ENCODE measurements around the gene MYL11. TPM values are rescaled to one million over a fixed set of nuclear protein-coding genes. Genes with fewer than 3 reads are reported as not detected.

The MYL11 gene
- total RNA-seq, 1 experiment from 2014 or later: not detected

DNA sequence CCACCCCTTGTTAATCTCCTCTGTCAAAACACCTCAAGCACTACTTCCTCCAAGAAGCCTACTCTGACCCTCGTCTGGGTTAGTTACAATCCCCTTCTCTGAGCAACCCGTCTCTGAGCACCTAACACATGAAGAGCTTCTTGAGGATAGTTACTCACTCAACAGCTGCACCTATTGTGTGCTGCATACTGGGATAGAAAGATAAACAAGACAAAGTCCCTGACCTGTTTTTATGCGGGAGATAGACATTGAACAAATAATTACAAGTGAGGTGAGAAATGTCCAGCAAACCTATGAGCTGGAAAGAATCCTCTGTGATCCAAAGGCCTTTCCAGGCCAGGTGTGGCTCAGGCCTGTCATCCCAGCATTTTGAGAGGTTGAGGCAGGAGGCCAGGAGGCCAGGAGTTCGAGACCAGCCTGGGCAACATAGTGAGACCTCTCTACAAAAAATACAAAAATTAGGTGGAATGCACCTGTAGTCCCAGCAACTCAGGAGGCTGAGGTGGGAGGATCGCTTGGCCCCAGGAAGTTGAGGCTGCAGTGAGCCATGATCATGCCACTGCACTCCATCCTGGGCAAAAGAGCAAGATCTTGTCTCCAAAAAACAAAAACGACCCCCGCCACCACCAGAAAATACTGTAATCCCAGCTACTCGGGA, 27.3 kb downstream of the MYL11 start:
- ATAC-seq (no peak), DNase-seq (ENCODE audit: low read depth, low spot score) (no peak)
- no TSS peak for BruUV-seq (replicated peaks)
- ChIA-PET CTCF (no interaction called here), POLR2A (interaction anchor here (0.7 kb wide), 1 partner anchor 19 kb away, joined by 3 read pairs; no protein-coding TSS in a partner anchor)
- H3K9me3 ChIP-seq (ENCODE audit: control insufficient read depth, insufficient read depth, low read depth, low read length): no peaks in the 10 kb centered on the region
- intact Hi-C loops (cut with micrococcal nuclease; ENCODE audit: unreplicated experiment) (no loop called here), in situ Hi-C loops (cut with HindIII; ENCODE audit: low pct_unique_long_range_greater_than_20kb, low sequenced_read_pairs) (no loop called here)
- H3K27ac ChIP-seq (ENCODE audit: low read length): peak overlapping the region; percentile 21; the same call in 1 of the 2 replicates
- no peaks in the 10 kb centered on the region for H3K27me3 ChIP-seq (ENCODE audit: control insufficient read depth, insufficient read depth, low read length)
- peaks cover 14% of the 10 kb centered on the region for H3K4me1 ChIP-seq (ENCODE audit: control insufficient read depth, insufficient read depth, low read length)
- H3K4me3 ChIP-seq (ENCODE audit: low read depth in 2 of 2, low read length in 2 of 2): no peak overlapping the region
- no peaks in the 10 kb centered on the region for H3K36me3 ChIP-seq (ENCODE audit: control insufficient read depth, insufficient read depth, low read length)
- TF ChIP-seq CTCF (IDR thresholded peaks at IDR 0.05) (no peak), SIN3A (IDR thresholded peaks at IDR 0.05; ENCODE audit: borderline replicate concordance, insufficient read depth, low read depth, low read length) (no peak), REST (IDR thresholded peaks at IDR 0.05; ENCODE audit: insufficient read depth in 1 of 2, low read depth in 2 of 2, low read length in 1 of 2) (no peak), POLR2AphosphoS5 (IDR thresholded peaks at IDR 0.05; ENCODE audit: low read depth, low read length) (no peak), TCF7L2 (IDR thresholded peaks at IDR 0.05; ENCODE audit: low read depth, low read length) (no peak)

DNA sequence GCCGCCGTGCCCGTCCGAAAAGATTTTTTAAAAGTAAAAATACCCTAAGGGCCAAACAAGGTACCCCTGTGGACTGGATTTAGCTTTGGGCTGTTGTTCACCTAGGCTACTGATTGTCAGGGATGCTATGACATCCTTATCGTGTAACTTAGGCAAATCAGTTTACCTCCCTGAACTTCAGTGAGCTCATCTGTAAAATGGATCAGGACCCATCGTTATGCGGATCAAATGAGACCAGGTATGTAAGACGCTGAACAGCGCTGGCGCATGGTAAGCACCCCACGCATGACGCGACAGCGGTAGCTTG, 32.1 kb downstream of the MYL11 start:
- H3K36me3 ChIP-seq (ENCODE audit: control insufficient read depth, insufficient read depth, low read length): no peaks in the 10 kb centered on the region
- DNase-seq (ENCODE audit: low read depth, low spot score) (no peak), ATAC-seq (peak; percentile 17)
- ChIA-PET CTCF (interaction anchor here (0.6 to 1.5 kb wide), 2 partner anchors 9 to 28 kb away, joined by 4 read pairs; no protein-coding TSS in a partner anchor), POLR2A (interaction anchor here (0.5 kb wide), 1 partner anchor 266 kb away, joined by 4 read pairs; no protein-coding TSS in a partner anchor)
- peaks cover 14% of the 10 kb centered on the region for H3K4me1 ChIP-seq (ENCODE audit: control insufficient read depth, insufficient read depth, low read length)
- H3K9me3 ChIP-seq (ENCODE audit: control insufficient read depth, insufficient read depth, low read depth, low read length): no peaks in the 10 kb centered on the region
- peak overlapping the region; percentile 69 to 74 for H3K4me3 ChIP-seq (ENCODE audit: low read depth in 2 of 2, low read length in 2 of 2)
- no TSS peak for BruUV-seq (replicated peaks)
- intact Hi-C loops (cut with micrococcal nuclease; ENCODE audit: unreplicated experiment): no loop called here
- in situ Hi-C loops (cut with HindIII; ENCODE audit: low pct_unique_long_range_greater_than_20kb, low sequenced_read_pairs): no loop called here
- H3K27me3 ChIP-seq (ENCODE audit: control insufficient read depth, insufficient read depth, low read length): no peaks in the 10 kb centered on the region
- peak overlapping the region; percentile 86 for H3K27ac ChIP-seq (ENCODE audit: low read length)
- TF ChIP-seq CTCF (IDR thresholded peaks at IDR 0.05) (no peak), REST (IDR thresholded peaks at IDR 0.05; ENCODE audit: insufficient read depth in 1 of 2, low read depth in 2 of 2, low read length in 1 of 2) (no peak), TCF7L2 (IDR thresholded peaks at IDR 0.05; ENCODE audit: low read depth, low read length) (no peak), SIN3A (IDR thresholded peaks at IDR 0.05; ENCODE audit: borderline replicate concordance, insufficient read depth, low read depth, low read length) (no peak), POLR2AphosphoS5 (IDR thresholded peaks at IDR 0.05; ENCODE audit: low read depth, low read length) (no peak)
